ENCODE data around the gene C17orf58.
"Not testable (repeated sequence)": the region's sequence is repeated elsewhere in the genome, so short reads cannot be mapped to it uniquely, and the experiment has no call there.

C17orf58 gene

DNA sequence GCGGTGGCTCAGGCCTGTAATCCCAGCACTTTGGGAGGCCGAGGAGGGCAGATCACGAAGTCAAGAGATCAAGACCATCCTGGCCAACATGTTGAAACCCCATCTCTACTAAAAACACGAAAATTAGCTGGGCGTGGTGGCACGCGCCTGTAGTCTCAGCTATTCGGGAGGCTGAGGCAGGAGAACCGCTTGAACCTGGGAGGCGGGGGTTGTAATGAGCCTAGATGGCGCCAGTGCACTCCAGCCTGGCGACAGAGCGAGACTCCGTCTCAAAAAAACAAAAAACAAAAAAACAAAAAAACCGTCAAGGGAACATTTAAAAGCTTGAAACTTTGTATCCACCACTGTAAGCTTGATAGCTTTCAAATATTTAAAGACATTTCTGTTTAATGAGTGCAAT, 26.3 kb upstream of the C17orf58 start:
- not testable (repeated sequence) for H3K27ac ChIP-seq (replicated peaks); H3K4me3 ChIP-seq (replicated peaks; ENCODE audit: insufficient read depth, low read length); H3K27me3 ChIP-seq (ENCODE audit: insufficient read depth, poor library complexity, severe bottlenecking); DNase-seq (ENCODE audit: low read depth in 1 of 2, low spot score in 1 of 2)

DNA sequence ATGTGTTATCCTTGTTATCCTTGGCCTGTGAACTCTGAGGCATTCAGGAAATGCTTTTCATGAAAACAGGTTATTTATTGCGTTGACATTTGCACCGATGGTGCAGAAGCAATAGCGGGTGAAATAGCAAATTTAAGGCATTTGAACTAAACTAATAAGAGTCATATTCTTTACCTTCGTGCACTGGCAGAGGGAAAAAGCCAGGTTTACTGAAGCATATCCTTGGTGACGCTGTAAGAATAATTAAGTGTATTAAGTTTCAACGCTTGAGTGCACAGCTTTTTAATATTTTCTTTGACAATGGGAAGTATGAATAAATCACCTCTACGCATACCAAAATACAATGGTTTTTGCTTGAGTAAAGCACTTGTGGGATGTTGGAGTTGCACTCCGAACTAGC, 25.7 kb upstream of the C17orf58 start:
- Histone ChIP-seq H3K27me3 (ENCODE audit: insufficient read depth, poor library complexity, severe bottlenecking) (no peaks in the 10 kb centered on the region), H3K27ac (replicated peaks) (no peak overlapping the region), H3K4me3 (replicated peaks; ENCODE audit: insufficient read depth, low read length) (no peak overlapping the region)
- DNase-seq (ENCODE audit: low read depth in 1 of 2, low spot score in 1 of 2): no peak
- TF ChIP-seq POLR2AphosphoS5 (IDR thresholded peaks at IDR 0.05; ENCODE audit: low read depth) (no peak), SPI1 (IDR thresholded peaks at IDR 0.05; ENCODE audit: borderline replicate concordance, low read depth) (no peak), GABPA (IDR thresholded peaks at IDR 0.05; ENCODE audit: low read depth) (no peak)
- TF ChIP-seq, protein P1, sequence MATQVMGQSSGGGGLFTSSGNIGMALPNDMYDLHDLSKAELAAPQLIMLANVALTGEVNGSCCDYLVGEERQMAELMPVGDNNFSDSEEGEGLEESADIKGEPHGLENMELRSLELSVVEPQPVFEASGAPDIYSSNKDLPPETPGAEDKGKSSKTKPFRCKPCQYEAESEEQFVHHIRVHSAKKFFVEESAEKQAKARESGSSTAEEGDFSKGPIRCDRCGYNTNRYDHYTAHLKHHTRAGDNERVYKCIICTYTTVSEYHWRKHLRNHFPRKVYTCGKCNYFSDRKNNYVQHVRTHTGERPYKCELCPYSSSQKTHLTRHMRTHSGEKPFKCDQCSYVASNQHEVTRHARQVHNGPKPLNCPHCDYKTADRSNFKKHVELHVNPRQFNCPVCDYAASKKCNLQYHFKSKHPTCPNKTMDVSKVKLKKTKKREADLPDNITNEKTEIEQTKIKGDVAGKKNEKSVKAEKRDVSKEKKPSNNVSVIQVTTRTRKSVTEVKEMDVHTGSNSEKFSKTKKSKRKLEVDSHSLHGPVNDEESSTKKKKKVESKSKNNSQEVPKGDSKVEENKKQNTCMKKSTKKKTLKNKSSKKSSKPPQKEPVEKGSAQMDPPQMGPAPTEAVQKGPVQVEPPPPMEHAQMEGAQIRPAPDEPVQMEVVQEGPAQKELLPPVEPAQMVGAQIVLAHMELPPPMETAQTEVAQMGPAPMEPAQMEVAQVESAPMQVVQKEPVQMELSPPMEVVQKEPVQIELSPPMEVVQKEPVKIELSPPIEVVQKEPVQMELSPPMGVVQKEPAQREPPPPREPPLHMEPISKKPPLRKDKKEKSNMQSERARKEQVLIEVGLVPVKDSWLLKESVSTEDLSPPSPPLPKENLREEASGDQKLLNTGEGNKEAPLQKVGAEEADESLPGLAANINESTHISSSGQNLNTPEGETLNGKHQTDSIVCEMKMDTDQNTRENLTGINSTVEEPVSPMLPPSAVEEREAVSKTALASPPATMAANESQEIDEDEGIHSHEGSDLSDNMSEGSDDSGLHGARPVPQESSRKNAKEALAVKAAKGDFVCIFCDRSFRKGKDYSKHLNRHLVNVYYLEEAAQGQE (IDR thresholded peaks at IDR 0.05; ENCODE audit: insufficient replicate concordance, low read depth): no peak
- TF ChIP-seq, protein P2, sequence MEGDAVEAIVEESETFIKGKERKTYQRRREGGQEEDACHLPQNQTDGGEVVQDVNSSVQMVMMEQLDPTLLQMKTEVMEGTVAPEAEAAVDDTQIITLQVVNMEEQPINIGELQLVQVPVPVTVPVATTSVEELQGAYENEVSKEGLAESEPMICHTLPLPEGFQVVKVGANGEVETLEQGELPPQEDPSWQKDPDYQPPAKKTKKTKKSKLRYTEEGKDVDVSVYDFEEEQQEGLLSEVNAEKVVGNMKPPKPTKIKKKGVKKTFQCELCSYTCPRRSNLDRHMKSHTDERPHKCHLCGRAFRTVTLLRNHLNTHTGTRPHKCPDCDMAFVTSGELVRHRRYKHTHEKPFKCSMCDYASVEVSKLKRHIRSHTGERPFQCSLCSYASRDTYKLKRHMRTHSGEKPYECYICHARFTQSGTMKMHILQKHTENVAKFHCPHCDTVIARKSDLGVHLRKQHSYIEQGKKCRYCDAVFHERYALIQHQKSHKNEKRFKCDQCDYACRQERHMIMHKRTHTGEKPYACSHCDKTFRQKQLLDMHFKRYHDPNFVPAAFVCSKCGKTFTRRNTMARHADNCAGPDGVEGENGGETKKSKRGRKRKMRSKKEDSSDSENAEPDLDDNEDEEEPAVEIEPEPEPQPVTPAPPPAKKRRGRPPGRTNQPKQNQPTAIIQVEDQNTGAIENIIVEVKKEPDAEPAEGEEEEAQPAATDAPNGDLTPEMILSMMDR (IDR thresholded peaks at IDR 0.05; ENCODE audit: insufficient read depth, low read length): no peak

DNA sequence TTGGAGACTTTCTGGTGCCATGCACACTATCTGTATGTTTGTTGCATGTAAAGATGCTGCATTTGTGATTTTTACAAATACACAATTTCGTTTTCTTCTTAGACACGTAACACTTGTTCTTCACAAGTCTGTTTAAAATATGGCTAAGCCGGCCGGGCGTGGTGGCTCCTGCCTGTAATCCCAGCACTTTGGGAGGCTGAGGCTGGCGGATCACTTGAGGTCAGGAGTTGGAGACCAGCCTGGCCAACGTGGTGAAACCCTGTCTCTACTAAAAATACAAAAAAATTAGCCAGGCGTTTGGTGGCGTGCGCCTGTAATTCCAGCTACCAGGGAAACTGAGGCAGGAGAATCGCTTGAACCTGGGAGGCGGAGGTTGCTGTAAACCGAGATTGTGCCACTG, 24.5 kb upstream of the C17orf58 start:
- H3K27ac ChIP-seq (replicated peaks): peak overlapping the region; percentile 81
- not testable (repeated sequence) for DNase-seq (ENCODE audit: low read depth in 1 of 2, low spot score in 1 of 2)
- peak overlapping the region; percentile 51 for H3K4me3 ChIP-seq (replicated peaks; ENCODE audit: insufficient read depth, low read length)

DNA sequence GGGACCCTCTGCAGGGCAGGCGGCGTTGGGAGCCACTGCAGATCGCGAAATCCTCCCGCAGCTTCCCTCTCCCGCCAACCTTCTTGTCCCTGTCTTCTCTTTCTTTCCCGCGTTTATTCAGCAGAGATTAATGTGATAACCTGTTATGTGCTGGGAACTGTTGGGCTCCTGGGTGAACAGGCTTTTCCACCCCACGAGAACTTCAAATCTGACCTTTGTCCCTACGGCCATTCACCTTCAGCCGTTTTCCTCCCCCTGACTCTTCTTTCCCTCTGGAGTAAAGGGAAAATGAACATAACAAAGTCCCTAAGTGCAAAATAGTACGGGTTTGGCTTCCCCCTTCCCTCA, 24.1 kb upstream of the C17orf58 start:
- H3K4me3 ChIP-seq (replicated peaks; ENCODE audit: insufficient read depth, low read length): peak overlapping the region; percentile 51
- H3K27me3 ChIP-seq (ENCODE audit: insufficient read depth, poor library complexity, severe bottlenecking): no peaks in the 10 kb centered on the region
- H3K27ac ChIP-seq (replicated peaks): peak overlapping the region; percentile 81
- TF ChIP-seq SPI1 (IDR thresholded peaks at IDR 0.05; ENCODE audit: borderline replicate concordance, low read depth): no peak
- TF ChIP-seq, protein P2 (IDR thresholded peaks at IDR 0.05; ENCODE audit: insufficient read depth, low read length): no peak
- no peak for TF ChIP-seq POLR2AphosphoS5 (IDR thresholded peaks at IDR 0.05; ENCODE audit: low read depth)
- no peak for TF ChIP-seq GABPA (IDR thresholded peaks at IDR 0.05; ENCODE audit: low read depth)
- TF ChIP-seq, protein P1 (IDR thresholded peaks at IDR 0.05; ENCODE audit: insufficient replicate concordance, low read depth): no peak
- no peak for DNase-seq (ENCODE audit: low read depth in 1 of 2, low spot score in 1 of 2)

More for the DNA sequence above, 24.5 kb upstream of the C17orf58 start:
- H3K27me3 ChIP-seq (ENCODE audit: insufficient read depth, poor library complexity, severe bottlenecking): not testable (repeated sequence)

DNA sequence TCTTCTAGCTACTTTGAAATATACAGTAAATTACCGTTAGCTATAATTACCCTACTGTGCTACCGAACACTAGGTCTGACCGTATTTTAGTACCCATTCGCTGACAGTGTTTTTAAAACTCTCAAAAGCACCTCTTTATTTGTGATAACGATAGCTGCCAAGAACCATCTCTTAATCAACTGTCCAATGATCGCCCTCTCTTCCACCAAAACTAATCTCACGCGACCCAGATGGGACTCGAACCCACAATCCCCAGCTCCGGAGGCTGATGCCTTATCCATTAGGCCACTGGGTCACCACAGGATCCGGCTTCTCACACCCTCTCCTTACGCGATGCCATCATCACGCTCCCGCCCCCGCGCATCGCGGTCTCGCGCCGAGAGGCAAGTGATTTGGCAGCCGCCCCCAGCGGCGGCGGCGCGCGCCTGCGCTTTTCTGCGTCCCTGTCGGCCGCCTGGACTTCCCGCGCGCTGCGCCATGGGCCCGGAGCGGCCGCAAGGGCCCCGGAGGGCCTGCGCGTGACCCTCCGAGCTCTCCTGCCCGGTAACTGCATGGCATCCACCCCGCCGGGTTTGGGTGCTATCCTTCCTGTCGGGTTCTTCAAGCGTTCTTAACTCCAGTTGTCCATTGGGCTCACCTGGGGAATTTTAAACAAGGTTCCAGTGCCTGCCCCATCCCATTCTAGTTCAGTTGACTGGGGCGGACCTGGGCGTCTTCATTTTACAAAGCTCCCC, 23.6 kb upstream of the C17orf58 start:
- peak overlapping the region; percentile 51 for H3K4me3 ChIP-seq (replicated peaks; ENCODE audit: insufficient read depth, low read length)
- no peaks in the 10 kb centered on the region for H3K27me3 ChIP-seq (ENCODE audit: insufficient read depth, poor library complexity, severe bottlenecking)
- peak; percentile 90 to 96 for DNase-seq (ENCODE audit: low read depth in 1 of 2, low spot score in 1 of 2)
- TF ChIP-seq, protein P2 (IDR thresholded peaks at IDR 0.05; ENCODE audit: insufficient read depth, low read length): peak; percentile 6
- TF ChIP-seq, protein P1 (IDR thresholded peaks at IDR 0.05; ENCODE audit: insufficient replicate concordance, low read depth): peak; percentile 33
- TF ChIP-seq POLR2AphosphoS5 (IDR thresholded peaks at IDR 0.05; ENCODE audit: low read depth) (peak; percentile 85), GABPA (IDR thresholded peaks at IDR 0.05; ENCODE audit: low read depth) (peak; percentile 41; the same call in 1 of the 2 replicates), SPI1 (IDR thresholded peaks at IDR 0.05; ENCODE audit: borderline replicate concordance, low read depth) (peak; percentile 19; the same call in 1 of the 2 replicates)
- H3K27ac ChIP-seq (replicated peaks): peak overlapping the region; percentile 81

All from HL-60 (cell line).